Globus pallidus (tissue), 1 donor: ENCODE measurements around the gene YTHDF2.
"Not testable (repeated sequence)": the region's sequence is repeated elsewhere in the genome, so short reads cannot be mapped to it uniquely, and the experiment has no call there.

Source experiments
- DNase-seq: peaks from one replicate; pipeline ENCODE4 v3.0.0-alpha.2; 2015; ENCODE audit warnings: low spot score

YTHDF2 gene

DNA sequence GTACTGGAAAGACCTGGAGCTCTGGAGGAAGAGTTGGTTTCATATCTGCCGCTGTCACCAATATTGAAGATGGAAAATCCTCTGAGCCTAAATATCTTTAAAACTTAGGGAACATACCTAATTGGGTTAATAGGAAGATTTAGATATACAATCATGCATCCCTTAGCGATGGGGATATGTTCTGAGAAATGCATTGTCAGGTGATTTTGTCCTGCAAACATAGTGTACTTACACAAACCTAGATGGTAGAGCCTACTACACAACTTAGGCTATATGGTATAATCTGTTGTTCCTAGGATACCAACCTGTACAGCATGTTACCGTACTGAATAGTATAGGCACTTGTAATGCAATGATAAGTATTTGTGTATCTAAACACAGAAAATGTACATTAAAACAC, 22.5 kb downstream of the YTHDF2 start:
- no peak for DNase-seq

DNA sequence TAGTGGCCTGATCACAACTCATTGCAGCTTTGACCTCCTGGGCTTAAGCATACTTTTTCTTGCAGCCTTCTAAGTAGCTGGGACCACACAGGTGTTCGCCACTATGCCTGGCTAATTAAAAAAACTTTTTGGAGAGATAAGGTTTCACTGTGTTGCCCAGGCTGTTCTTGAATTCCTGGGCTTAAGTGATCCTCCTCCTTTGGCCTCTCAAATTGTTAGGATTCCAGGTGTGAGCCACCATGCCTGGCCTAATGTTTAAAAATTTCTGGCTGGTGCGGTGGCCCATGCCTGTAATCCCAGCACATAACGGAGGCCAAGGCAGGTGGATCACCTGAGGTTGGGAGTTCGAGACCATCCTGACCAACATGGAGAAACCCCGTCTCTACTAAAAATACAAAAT, 24.4 kb downstream of the YTHDF2 start:
- no peak for DNase-seq

DNA sequence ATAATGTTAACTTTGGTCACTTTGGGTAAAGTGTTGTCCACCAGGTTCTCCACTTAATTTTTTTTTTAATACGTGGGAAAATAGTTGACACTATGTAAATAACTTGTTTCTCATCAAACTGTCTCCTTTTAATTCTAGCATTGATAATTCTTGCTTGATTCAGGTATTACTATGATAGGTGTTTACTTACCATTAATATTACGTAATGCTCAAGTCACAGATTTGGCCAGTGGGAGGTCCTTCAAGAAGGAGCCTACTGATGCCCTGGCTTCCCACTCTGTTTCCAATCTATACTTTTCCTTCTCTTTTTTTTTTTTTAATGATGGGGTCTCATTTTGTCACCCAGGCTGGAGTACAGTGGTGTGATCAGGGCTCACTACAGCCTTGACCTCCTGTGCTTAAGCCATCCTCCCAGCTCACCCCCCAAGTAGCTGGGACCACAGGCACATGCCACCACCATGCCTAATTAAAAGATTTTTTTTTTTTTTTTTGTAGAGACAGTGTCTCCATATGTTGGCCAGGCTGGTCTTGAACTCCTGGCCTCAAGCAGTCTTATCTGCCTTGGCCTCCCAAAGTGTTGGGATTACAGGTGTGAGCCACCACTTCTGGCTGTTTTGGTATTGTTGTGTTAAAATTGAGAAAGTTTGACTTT, 29.9 kb downstream of the YTHDF2 start:
- no peak for DNase-seq

DNA sequence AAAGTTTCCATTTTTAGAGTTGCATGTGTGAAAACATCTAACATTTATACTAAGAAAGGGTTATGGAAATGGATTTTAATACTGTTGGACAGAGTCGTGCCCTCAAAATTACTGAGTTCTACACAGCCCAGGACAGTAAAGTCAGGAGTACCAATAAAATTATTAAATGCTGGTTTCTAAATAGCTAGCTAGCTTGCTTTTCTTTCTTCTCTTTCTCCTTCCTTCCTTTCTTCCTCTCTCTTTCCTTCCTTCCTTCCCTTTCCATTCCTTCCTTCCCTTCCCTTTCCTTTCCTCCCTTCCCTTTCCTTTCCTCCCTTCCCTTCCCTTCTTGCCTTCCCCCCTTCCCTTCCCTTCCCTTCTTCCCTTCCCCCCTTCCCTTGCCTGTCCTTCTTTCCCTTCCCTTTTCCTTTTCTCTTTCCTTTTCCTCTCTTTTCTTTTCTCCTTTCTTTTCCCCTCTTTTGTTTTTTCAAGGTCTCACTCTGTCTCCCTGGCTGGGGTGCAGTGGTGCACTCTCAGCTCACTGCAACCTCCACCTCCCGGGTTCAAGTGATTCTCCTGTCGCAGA, 33.9 kb downstream of the YTHDF2 start:
- no peak for DNase-seq

DNA sequence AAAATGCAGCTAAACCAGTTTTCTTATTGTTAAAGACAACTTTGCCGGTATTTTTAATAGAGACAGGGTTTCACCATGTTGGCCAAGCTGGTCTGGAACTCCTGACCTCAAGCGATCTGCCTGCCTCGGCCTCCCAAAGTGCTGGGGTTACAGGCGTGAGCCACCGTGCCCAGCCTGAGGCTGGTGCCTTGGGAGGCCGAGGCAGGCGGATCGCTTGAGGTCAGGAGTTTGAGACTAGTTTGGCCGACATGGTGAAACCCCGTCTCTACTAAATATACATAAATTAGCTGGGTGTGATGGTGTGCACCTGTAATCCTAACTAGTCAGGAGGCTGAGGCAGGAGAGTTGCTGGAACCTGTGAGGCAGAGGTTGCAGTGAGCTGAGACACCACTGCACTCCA, 35.2 kb downstream of the YTHDF2 start:
- DNase-seq: not testable (repeated sequence)

DNA sequence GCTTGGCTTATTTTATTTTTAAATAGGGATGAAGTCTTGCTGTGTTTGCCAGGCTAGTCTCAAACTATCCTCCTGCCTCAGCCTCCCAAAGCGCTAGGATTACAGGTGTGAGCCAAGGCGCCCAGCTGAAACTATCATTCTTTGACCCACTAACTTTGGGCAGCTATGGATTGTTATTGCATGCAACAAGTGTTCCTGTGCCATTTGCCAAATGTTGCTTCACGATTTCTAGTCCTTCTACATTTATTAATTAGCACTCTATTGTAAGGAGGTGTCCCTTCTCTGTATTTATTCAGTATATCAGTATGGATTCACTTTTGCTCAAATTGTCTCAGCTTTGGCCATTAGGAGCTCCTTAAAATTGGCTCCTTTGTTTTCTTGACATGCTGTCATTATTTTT, 36.4 kb downstream of the YTHDF2 start:
- no peak for DNase-seq

DNA sequence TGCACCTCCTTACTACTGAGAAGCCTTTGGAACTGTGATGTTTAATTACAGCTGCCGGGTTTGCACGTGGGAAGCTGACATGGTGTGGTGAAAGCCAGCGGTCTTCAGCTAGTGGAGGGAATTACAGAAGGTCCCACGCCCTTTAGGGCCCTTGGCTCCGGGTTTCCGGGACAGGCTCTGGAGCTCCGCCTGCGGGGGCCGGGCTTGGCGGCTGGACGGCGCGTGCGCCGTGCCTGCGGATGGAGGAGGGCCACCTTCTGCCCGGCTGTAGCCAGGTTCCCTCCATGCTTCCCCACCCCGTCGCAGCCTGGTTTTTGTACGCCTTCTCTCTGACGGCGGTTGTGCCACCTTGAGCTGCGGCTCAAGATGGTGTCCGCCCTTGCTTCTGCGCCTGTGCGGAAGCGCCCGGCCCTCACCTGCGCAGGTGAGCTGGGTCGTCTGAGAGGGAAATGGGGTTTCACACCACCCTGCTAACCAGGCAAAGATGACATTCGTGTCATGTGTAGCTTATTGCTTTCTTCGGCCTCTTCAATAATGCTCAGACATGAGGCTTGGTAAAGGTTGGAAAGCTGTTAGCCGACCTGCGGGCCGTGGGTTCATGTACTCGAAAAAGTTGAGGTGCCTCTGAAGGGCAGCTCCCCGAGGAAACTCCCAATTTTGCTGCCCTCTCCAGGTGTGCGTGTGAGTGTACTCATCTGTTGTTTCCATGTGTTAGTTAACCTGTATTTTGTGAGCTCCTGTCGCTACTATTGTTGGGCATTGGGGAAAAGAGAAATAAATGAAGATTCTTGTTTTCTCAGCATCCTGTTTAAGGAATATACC, 38.6 kb downstream of the YTHDF2 start:
- DNase-seq: peak; percentile 15

DNA sequence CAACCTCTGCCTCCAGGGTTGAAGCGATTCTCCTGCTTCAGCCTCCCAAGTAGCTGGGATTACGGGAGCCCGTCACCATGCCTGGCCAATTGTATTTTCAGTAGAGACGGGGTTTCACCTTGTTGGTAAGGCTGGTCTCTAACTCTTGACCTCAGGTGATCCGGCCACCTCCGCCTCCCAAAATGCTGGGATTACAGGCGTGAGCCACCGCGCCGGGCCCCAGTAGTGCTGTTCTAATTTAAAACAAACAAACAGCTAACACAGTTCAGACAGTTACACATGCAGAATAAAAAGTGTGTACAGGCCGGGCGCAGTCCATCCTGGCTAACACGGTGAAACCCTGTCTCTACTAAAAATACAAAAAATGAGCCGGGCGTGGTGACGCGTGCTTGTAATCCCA, 39.6 kb downstream of the YTHDF2 start:
- DNase-seq: no peak

DNA sequence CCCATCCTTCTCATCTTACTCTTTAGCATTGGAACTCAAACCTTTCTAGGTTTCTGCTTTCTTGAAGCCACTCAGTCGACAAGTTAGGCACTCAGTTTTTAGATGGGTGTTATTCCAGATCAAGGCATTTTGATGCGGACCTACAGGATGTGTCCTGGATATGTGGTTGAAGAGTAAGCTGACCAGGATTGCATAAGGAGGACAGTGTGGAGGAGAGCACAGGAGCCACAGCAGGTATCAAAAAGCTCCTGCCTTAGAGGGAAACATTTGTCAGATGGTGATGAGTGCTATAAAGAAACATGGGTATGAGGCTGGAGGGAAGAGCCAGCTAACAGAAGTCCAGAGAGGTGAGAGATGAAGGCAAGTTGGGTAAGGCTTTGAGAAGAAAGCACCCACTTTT, 41.3 kb downstream of the YTHDF2 start:
- no peak for DNase-seq

DNA sequence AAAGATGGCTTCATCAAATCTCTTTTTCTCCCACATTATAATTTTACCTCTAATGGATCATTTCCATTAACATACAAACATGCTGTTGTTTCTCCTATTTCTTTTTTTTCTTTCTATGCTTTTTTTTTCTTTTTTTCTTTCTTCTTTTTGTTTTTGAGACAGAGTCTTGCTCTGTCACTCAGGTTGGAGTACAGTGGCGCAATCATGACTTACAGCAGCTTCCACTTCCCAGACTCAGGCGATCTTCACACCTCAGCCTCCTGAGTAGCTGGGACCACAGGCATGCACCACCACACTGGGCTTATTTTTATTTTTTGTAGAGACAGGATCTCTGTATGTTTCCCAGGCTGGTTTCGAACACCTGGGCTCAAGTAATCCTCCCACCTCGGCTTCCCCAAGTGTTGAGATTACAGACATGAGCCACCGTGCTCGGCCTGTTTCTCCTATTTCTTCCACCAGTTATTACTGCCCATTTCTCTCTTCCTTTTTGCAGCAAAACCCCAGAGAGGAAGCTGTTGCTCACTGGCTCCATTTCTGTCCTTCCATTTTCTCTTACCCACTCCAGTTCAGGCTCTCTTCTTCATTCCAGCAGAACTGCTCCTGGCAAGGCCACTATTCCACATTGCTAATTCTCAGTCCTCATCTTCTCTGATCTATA, 43.1 kb downstream of the YTHDF2 start:
- DNase-seq: no peak

DNA sequence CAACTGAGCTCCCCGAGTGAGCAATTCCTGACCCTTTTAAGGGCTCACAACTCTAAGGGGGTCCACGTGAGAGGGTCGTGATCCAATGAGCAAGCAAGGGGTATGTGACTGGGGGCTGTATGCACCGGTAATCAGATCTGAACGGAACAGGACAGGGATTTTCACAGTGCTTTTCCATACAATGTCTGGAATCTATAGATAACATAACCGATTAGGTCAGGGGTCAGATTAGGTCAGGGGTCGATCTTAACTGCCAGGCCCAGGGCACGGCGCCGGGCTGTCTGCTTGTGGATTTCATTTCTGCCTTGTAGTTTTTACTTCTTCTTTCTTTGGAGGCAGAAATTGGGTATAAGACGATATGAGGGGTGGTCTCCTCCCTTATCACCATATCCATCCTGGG, 44.6 kb downstream of the YTHDF2 start:
- DNase-seq: no peak

DNA sequence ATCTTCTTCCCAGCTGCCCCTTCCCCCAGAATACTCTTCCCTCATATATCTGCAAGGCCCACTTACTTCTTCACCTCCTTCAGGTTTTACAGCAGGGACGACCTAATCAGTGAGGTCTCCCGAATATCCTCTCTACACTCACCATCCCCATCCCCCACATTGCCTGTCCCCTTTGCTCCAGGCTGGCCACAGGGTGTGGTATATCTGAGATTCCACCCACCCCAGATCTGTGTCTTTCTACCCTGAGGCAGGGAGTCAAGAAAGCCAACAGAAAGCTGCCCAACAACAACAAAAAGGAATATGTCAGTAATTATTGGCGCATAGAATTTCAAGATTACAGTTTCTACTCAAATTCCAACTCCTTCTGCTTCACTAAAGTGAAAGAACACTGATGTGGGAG, 45.3 kb downstream of the YTHDF2 start:
- no peak for DNase-seq

DNA sequence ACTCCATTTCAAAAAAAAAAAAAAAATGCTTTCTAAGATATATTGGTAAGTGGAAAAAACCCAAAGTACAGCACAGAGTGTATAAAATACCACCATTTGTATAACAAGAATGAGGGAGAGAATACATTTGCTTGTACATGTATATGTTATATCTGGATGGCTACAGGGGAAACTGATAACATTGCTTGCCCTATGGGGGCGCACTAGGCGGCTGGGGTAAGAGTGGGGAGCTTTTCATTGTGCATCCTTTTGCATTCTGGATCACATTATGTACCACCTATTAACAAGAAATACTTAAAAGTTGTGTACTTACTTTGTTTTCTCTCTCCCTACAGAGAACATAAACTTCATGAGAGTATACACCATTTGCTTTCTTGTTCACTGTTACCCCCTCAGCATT, 46.6 kb downstream of the YTHDF2 start:
- no peak for DNase-seq

DNA sequence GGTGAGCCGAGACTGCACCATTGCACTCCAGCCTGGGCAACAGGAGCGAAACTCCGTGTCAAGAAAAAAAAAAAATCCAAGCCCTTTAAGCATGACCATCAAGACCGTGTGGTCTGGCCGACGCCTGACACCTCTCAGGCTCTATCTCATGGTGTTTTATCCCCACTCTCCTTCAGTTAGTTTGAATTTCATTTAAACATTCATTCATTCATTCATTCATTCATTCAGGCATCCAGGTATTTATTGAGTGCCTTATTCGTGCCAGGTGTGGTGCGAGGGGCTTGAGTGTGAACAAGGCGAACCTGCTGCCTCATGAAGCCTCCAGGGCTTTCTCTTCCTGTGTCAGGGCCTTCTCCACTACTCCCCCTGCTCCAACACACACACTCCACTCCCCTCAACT, 52.7 kb downstream of the YTHDF2 start:
- DNase-seq: no peak

DNA sequence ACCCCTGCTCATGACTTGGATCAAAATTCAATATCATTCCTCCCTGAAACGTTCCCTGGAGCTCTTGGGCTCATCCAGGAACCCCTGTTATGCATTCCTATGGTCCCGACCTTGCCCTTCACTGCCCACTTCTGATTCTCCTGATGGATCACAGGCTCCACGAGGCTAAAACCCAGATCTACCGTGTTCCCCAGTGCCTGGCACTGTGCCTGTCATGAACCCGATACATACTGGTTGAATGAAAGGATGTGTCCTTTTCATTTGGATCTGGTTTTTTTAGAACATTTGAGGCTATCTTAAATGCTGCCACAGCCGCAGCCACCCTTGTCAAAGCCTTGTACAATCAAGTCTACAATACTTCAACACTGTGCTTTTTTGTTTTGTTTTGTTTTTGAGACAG, 53.1 kb downstream of the YTHDF2 start:
- DNase-seq: no peak

DNA sequence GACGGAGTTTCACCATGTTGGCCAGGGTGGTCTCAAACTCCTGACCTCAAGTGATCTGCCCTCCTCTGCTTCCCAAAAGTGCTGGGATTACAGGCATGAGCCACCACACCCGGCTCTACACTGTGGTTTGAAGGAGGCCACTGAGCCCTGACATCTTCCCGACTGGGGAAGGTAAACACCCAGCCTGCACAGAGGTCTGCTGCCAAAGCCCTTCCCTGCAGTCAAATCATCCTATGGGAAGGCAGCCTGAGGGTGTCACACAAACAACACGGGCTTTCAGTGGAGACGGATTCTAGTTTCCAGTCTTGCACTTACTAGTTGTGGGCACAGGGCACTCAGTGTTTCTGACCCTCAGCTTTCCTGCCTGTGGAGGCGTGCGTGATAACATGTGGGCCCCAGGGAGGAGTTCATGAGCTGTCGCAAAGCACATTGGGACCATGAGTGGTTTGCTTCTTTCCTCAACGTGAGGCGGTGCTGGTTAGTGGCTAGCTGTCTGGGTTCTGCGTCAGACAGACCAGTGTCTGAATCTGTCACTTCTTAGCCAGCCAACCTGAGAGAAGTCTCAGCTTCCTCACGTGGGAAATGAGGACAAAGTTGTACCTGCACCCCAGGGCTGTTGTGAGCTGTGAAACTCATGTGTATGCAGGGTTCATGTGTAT, 53.8 kb downstream of the YTHDF2 start:
- DNase-seq: no peak

DNA sequence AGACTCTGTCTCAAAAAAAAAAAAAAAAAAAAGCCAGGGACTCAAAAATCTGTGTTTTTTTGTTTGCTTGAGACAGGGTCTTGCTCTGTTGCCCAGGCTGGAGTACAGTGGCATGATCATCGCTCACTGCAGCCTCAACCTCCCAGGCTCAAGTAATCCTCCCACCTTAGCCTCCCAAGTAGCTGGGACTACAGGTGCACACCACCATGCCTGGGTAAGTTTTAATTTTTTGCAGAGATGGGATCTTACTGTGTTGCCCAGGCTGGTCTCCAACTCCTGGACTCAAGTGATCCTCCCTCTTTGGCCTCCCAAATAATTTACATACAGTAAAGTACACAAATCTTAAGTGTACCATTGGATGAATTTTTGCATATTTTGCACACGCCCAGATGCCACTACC, 55.2 kb downstream of the YTHDF2 start:
- not testable (repeated sequence) for DNase-seq

DNA sequence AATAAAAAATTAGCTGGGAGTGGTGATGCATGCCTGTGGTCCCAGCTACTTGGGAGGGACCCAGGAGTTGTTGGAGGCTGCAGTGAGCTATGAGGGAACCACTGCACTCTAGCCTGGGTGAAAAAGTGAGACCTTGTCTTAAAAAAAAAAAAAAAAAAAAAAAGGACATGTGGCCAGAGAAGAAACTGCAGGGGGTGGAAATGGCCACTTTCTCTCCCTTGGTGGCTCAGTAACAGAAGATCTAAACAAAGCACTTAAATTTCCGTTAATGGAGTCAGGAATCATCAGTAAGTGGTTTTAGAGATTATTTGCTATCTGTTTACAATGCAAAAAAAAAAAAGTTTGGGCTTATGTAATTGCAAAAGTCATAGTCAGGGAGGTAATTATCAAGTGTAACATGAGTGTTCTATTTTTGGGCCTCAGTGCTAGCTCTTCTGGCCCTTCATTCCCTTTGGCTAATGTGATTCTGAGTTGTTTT, 55.9 kb downstream of the YTHDF2 start:
- DNase-seq: no peak

DNA sequence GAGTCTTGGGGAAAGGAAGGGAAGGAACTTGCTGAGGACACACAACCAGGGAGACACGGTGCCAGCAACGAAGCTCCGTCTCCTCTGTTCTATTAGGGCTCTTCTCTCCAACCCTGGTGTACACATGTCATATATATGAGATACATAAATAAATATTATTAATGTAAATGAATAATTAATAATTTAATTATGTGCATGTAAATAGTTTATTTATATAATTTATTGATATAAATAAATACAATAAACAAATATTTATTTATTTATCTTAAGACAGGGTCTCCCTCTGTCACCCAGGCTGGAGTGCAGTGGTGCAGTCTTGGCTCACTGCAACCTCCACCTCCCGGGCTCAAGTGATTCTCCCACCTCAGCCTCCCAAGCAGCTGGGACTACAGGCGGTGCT, 57.8 kb downstream of the YTHDF2 start:
- not testable (repeated sequence) for DNase-seq

DNA sequence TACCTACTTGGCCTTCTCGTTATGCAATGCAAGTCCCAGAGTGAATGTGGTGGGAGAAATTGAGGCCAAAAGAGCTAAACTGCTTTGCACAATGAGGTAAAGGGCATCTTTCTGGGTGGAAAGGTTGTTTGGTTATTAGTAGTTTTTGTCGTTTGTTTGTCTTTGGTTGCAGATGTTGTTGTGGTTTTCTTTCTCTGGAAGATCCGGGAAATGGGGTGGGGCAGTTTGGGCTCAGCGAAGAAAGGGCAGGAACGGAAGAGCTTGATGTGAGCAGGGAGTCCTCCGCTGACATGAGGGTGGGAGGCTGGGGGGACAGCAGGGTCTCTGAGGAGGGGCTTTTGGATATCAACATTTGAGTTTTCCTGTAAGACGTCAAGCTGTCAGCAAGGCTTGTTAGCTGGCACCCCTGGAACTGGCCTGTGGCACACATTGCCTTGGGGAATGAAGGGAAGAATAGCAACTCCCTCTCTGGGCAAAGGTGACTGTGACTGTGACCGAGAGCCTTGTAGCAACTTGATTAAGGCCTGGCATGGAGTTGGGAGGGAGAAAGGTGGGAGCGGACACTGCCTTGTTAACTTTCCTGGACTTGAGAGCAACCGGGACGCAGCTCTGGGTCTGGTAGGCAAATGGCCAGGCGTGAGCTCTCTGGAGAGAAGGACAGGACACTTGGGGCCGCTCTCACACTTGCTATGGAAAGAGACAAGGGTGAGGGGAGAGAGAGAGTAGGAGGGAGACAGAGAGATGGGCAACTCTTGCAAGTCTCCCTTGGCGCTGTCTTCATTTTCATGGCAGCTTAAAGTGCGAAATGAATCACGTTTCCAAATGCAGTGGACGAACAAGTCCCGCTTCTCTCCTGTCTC, 59.8 kb downstream of the YTHDF2 start:
- DNase-seq: no peak

DNA sequence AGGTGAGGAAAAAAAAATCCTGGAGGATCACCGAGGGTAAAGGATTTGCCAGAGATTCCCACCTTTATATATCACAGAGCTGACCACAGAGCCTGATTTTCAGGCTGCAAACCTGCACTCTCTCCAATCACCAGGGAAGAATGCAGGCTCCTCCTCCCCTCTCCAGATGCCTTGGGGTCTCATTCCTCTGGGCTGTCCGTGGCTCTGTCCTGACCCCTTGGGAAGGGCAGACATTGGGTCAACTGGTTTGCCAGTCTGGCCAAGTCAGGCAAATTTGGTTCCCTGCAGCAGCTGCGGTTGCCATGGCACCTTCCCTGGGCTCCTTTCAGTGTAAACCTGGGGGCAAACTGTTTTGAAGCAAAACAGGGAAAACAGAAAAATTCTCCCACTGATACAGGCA, 63.6 kb downstream of the YTHDF2 start:
- no peak for DNase-seq
